ENCODE results near the gene NR4A1.

NR4A1 gene

DNA sequence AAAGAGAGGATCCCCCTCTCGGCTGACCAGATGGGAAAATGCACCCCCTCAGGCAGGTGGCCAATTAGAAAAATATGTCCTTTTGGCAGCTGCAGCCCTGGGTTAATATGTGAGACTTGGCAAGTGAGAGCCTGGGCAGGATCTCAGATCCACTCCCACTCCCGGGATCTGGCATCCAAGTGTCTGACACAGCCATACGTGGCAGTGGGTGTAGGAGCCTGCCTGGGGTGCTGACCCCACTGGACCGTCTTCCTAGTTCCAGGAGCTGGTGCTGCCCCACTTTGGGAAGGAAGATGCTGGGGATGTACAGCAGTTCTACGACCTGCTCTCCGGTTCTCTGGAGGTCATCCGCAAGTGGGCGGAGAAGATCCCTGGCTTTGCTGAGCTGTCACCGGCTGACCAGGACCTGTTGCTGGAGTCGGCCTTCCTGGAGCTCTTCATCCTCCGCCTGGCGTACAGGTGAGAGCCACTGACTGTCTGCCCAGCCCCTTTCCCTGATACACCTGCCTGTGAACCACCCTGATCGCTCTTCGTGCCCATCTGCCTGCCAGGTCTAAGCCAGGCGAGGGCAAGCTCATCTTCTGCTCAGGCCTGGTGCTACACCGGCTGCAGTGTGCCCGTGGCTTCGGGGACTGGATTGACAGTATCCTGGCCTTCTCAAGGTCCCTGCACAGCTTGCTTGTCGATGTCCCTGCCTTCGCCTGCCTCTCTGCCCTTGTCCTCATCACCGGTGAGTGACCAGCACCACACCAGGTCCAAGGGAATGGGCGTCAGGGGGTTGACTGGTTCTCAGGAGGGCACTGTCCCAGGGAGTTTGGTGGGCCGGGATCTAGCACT is 5.8 kb downstream of the NR4A1 start:
- no peak overlapping the region for H3K4me3 ChIP-seq (ENCODE audit: low read depth, low read length)

DNA sequence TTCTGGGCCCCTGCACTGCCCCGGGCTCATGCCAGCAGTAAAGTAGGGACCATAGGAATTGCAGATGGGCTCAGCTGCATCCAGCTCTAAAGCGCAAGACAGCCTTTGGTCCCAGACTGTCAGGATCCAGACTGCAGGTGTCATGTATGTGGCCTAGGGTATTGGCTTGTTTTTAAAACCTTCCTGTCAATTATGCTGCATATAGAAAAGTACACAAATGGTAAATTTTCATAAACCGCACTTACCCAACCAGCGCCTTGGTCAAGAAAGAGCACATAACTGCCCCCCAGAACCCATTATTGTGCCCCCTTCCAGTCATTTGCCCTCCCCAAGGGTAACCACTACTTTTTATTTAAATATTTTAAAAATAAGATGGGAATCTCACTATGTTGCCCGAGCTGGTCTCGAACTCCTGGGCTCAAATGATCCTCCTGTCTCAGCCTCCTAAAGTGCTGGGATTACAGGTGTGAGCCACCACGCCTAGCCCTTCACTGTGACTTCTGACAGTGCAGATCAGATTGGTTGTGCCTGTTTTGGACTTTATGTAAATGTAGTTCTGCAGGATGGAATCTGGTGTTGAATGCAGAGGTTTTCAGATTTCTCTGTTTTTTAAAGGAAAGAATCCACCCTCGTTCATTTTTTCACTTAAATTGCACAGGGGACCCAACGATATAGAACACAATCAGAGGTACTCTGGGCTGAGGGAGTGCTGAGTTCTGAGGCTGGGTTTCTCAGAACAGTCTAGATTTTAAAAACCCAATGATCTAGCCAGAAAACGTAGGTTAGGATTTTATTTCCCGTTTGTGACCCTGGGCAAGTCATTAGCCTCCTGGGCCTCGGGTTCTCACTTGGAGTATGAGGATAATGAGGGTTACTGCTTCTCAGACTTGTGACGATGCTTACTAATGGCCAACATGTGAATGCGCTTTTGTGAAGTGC is 6.7 kb downstream of the NR4A1 start:
- H3K4me3 ChIP-seq (ENCODE audit: low read depth, low read length) = no peak overlapping the region

DNA sequence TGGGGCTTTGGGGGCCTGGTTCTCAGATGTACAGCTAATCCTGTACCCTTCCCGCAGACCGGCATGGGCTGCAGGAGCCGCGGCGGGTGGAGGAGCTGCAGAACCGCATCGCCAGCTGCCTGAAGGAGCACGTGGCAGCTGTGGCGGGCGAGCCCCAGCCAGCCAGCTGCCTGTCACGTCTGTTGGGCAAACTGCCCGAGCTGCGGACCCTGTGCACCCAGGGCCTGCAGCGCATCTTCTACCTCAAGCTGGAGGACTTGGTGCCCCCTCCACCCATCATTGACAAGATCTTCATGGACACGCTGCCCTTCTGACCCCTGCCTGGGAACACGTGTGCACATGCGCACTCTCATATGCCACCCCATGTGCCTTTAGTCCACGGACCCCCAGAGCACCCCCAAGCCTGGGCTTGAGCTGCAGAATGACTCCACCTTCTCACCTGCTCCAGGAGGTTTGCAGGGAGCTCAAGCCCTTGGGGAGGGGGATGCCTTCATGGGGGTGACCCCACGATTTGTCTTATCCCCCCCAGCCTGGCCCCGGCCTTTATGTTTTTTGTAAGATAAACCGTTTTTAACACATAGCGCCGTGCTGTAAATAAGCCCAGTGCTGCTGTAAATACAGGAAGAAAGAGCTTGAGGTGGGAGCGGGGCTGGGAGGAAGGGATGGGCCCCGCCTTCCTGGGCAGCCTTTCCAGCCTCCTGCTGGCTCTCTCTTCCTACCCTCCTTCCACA is 7.6 kb downstream of the NR4A1 start:
- no peak overlapping the region for H3K4me3 ChIP-seq (ENCODE audit: low read depth, low read length)

DNA sequence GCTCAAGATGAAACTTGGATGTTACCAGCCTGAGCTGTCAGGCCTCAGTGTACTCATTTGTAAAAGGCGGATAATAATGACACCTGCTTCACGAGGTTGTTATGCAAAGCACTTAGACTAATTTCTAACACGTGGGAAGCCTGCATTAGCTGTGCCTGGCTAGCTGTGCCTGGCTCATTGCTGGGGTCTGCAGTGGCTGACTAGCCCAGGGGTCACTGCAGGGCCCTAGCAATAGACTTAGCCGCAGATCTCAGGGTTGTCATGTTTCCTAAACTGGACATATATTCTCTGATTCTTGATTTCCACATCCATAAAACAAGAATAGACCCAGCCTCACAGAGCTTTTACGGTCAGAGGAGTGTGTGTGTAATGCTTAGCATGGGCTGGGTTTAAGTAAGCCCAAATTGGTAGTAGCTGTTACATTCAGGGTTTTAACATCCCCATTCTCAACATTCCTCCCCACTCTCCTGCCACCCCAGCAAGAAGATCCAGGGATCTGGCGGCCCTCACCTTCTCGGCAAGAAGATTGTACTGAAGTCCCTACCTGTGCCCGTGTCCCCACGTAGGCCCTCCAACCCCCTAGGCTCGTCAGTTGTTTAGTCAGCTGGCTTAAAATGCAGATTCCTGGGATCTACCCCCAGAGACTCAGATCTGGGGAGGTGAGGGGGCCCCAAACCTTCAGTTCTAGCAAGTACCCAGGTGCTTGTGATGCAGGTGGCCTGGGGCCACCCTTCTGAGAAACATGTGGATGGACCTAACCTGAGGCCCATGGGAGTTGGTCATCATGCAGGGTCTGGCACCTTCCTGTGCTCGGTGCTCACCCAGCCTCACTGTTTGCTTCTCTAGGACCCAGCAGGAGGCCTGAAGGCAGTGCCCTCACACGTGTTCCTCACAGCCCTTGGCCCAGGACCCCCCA is 8.6 kb downstream of the NR4A1 start:
- H3K4me3 ChIP-seq (ENCODE audit: low read depth, low read length) = no peak overlapping the region

DNA sequence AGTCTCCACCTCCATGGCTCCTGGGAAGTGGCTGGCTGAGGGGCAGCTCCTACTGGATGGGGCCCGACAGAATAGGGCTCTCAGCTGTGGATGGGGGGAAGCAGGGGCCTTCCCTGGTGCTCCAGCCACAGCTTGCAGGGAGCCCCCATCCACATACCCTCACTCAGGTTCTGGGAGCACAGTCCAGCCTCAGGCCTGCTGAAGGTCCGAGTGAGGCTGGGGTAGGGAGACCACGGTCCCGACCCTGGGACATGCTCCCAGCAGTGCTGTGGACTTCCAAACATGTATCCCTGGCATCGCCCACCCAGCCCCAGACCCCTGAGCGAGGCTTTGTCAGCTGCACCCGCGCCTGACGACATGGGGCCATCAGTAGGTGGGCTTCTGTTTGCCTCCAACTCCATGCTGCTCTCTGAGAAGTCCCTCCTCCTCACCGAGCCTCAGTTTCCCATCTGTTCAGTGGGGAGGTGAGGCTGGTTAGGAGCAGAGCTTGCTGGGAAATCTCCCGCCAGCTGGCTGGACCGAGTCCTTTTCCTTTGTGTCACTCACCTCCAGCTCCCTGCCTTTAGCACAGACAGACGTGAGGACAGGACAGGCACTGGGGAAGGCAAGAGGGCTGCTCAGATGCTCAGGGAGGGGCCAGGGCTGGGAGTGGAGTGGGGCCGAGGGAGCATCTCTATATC is 9.4 kb downstream of the NR4A1 start:
- H3K4me3 ChIP-seq (ENCODE audit: low read depth, low read length) = no peak overlapping the region

DNA sequence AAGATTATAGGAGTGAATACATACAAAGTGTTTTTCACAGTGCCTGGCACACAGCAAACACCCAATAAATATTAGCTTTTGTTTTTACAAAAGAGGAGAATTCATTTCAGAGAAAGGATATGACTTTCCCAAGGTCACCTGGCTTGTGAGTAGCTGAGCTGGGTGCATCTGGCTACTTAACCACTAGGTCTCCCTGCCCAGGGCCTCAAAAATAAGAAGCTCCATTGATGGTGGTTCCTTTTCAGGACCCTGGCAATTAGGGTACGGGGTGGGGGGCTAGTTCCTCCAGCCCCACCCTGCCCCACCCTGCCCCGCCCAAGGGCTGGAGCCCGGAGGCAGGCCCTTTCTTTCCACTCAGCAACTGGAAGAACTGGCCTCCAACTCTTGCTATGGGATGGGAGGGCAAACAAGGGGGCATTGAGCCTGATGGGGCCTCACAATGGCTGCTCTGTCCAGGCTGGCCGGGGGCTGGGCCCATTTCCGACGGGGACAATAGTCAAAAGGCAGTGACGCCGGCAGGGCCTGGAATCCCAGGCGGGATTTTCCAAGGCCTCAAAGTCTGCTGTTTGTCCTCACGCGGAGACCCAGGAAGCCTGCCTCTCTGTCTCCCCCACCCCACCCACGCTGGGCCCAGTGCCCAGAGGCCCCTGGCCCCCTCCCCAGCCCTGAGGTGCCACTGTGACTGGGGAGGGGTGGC is 10.4 kb downstream of the NR4A1 start:
- no peak overlapping the region for H3K4me3 ChIP-seq (ENCODE audit: low read depth, low read length)

DNA sequence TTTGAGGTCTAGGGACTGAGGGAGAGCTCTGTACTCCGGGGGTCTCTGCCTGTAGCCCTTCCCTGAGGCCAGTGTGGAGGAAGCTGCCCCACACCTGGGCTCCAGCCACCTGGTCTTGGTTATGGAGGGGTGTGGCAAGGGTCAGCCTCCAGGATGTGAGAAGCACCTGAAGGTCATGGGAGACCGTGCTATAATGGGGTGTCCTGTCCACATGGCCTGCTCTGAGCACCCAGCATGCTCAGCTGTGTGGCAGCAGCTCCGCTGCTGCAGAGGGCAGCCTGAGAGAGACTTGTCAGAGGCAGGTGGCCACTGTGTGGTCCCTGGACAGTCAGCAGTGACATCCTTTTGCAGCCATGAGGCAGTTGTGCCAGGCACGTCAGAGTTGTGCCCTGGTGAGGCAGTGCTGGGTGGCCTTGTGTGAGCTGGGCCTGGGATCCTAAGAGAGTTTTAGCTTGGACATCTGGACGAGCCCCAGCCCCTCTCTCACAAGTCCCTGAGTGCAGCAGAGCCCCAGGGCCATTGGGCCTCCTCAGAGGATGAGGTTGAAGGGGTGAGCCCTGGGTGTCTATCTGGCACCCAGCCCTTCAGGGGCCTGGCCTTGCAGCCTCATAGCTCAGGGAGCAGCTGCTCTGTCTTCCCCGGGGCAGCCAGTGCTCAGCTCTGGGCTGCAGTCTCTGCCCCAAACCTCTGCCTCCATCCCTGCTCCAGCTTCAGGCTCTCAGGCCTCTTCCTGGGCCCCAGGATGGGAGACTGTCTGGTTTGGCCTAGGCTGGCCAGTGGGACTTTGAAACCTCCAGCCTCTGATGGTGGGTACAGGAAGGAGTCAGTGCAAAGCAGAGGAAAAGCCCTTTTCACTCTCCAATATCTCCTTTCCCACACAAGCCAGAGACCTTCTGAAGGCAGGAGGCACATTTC is 11.2 kb downstream of the NR4A1 start:
- H3K4me3 ChIP-seq (ENCODE audit: low read depth, low read length) = no peak overlapping the region

DNA sequence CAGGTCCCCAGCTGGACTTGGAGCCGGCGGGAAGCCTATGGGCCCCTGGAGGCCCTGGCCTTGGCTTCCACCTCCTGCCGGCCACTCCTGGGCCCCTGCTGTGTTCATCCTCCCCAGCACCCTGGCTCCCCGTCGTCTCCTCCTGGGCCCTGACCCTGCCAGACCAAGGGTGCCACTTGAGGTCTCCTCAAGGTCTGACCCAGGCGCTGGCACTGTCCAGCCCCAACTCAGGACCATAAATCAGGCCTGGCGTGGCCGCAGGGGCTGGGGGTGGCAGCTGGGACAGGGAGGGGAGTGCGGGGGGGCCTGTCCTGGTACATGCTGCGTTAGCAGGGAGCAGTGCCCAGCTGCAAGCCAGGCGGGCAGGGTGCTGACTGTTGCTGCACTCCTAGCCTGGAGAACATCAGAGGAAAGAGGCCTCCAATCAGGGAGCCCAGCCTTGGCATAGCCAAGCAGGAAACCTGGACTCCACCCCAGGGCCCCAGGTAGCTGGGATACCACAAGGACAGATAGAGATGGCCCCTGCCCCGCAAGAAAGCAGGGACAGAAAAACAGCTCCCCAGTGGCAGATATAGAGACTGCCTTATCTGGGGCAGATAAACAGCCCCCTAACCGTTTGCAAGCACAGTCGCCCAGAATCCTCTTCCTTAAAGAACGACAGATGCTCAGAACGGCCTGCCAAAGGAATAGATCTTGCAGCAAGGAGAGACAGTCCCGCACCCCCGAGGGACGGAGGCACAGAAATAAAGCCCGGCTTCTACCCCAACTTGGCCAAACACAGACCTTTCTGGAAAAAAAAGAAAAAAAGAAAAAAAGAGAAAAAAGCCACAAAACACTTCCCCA is 12.1 kb downstream of the NR4A1 start:
- H3K4me3 ChIP-seq (ENCODE audit: low read depth, low read length) = no peak overlapping the region

DNA sequence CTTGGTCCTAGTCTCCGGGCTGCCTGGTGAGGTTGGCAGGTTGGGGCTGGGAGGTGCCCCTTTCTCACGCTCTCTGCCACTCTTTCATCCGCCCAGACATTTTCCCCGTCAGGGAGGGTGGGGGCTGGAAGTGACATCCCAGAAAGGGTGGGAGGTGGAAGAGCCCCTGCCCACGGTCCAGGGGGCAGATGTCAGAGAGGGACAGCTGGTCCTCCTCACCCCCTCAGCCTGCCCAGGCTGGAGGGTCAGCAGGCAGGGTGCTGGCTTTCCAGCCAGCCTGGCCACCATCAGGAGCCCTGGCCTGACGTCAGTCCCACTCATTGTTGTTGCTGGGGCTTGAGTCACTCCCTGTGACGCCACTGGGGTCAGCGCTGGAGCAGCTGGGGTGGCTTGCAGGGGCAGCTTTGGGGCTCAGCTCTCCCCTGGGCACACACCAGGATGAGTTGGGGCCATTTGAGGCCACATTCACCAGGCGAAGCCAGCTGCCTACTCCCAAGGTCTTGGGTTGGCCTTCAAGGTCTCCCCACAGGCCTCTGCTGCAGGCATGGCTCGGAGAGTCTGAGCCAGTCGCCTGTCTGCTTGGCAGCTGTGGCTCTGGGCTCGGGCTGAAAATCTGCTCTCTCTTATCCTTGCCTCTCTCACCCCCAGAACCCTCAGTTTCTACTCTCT is 12.9 kb downstream of the NR4A1 start:
- no peak overlapping the region for H3K4me3 ChIP-seq (ENCODE audit: low read depth, low read length)

DNA sequence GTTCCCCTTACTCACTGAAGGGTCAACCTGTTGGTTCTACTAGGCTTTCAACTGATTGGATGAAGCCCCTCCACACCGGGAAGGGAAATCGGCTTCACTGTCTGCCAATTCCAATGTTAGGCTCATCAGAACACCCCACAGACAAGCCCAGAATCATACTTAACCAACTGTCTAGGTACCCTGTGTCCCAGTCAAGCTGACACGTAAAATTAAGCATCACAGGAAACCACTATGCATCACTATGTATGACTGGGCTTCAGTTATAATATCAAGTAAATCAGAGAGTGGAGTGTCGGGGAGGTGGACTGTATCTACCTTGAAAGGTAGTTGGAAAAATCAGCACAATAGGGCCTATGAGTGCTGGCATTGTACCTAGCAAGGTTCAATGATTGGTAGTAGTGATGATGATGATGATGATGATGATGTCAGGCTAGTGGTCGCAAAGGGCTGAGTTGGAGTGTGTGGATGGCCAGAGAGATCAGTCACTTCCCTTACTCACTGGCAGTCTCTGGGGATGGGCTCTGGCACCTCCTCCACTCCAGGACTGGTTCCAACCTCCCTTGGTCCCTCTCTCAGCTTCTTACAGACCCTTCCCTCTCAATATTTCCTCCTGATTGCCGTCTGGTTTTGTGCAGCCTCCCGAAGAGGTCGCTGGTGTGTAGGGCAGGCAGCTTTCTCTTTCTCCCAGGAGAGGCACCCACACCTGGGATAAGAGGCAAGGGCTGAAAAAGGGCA is 15.3 kb downstream of the NR4A1 start:
- no peak overlapping the region for H3K4me3 ChIP-seq (ENCODE audit: low read depth, low read length)

DNA sequence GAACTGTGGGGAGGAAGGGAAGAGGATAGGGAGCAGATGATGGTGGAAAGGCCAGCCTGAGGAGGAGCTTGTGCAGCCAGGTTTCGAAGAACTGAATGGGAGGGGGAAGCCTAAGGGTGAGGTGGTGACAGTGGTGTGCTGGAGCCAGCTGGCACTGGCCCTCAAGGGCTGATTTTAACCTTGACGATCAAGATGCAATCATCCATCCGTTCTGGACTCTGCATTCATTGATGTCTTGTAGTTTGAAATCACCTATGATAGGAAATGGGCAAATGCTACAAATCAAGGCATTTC is 15.8 kb downstream of the NR4A1 start:
- no peak overlapping the region for H3K4me3 ChIP-seq (ENCODE audit: low read depth, low read length)

DNA sequence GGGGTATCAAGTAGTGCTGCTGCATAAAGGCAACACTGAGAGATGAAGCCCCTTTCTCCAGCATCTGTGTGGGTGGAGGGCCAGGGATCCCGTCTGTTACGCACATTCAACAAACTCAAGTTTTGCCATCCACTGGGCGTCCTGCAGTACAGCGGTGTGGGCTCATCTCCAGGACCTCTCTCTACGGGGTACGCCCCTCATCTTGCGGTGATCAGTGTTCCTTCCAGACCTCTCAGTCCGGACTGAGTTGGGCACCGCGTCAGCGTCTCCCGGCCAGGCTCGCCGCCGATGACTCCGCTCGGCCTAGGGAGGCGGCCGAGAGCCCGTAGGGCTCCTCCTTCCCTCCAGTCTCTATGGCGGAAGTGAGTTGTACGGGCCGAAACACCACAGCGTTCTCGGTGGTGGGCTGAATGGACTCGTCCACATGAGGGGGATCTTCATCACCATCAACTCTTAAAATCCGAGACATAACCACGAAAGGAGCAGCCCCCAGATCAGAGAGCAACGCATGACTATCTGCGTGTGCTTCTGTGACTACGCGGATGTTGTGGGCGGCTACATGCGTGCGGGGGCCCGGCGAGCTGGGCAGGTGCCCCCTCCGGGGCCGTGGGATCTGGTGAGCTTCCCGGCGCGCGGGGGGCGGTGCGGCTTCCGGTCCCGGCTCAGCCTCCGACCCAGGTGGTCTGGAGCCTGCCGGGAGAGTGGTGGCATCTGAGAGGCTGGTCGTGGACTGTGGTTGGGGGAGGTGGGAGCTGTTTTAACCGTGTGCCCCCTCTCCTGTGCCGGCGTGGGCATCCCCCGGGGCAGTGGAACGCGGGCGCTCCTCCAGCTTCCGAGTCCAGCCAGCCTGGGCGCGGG is 18.3 kb downstream of the NR4A1 start, which contains the start of gene ATG101:
ATG101 (plus strand) TSS at position 652 of the 858 bp plus-strand sequence. CDS start 3,673 bp downstream, outside the sequence.
- H3K4me3 ChIP-seq (ENCODE audit: low read depth, low read length) = peak within 1 kb of the TSS; percentile 99

DNA sequence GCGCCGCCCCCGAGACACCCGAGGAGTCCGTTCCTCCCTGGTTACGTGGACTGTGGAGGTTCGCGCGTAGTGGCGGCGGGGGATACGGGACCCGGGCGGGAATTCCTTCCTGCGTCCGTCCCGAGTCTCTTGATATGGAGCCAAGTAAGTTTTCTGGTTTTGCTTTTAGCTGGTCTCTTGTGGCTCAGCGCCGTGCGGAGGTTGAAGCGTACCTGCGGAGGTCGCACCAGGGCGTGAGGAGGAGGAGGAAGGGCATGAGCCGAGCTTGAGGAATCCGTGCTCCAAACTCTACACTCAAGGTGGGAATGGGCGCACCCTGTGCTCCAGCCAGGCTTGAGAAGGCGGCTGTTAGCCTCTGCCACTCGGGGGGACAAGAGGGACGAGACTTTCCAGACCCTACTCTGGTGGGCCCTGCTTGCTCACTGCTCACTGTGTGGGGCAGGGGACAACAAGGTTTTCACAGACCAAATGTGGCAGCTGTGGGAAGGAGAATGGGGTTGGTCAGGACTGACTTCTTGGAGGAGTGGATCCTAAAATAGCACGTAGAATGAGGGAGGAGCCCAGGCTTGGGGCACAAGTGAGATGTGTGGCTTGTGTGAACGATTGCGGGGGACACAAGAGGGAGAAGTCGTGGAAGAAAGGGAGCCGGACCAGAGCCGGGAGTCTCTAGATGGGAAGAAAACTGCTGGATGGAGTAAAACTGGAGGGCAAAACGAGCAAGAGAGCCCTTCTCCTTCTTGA is 19.1 kb downstream of the NR4A1 start:
- peak overlapping the region; percentile 99 for H3K4me3 ChIP-seq (ENCODE audit: low read depth, low read length)

Data from iPS-11a (cell line).